H1 (cell line): ENCODE measurements around the gene GALNT18. TPM values are rescaled to one million over a fixed set of nuclear protein-coding genes. Genes with fewer than 3 reads are reported as not detected.

Source experiments
- CTCF ChIA-PET: fragments of 300-600 bp; sonication (Branson Sonifier 250); formaldehyde crosslinking; loops from one replicate; lab custom pipeline; 2021; ENCODE audit not compliant: partially characterized antibody; lab: Charles Lee
- POLR2A ChIA-PET: fragments of 300-600 bp; sonication (Branson Sonifier 250); formaldehyde crosslinking; loops from one replicate; lab custom pipeline; 2021; ENCODE audit warnings: inconsistent platforms; ENCODE audit not compliant: partially characterized antibody; lab: Charles Lee
- DNase-seq, 2 experiments: peaks; one replicate each; pipeline versions ENCODE4 v3.0.0 to v3.0.0-alpha.2; 2010 to 2022; ENCODE audit warnings: low spot score in 2 of 2, low read depth in 1 of 2, mixed read lengths in 1 of 2
- FAIRE-seq: peaks from 2 replicates; lab custom pipeline; 2011; peaks lifted over from hg19 to GRCh38; lab: Jason Lieb, UNC
- H2AFZ ChIP-seq: 2 replicates; pipeline ENCODE4 v1.8.1; 2012; ENCODE audit warnings: low read length, inconsistent platforms
- H2AK5ac ChIP-seq: 2 replicates; pipeline ENCODE4 v1.6.1; 2013; ENCODE audit warnings: low read depth, low read length
- H2BK120ac ChIP-seq: replicated peaks from 2 replicates; pipeline ENCODE3; 2013; ENCODE audit warnings: low read depth, low read length, inconsistent platforms
- H2BK12ac ChIP-seq: 2 replicates; pipeline ENCODE4 v1.6.1; 2013; ENCODE audit warnings: low read depth, low read length
- H2BK15ac ChIP-seq: 2 replicates; pipeline ENCODE4 v1.6.1; 2013; ENCODE audit warnings: low read length
- H2BK20ac ChIP-seq: 2 replicates; pipeline ENCODE4 v1.6.1; 2013; ENCODE audit warnings: low read length
- H2BK5ac ChIP-seq: 2 replicates; pipeline ENCODE4 v1.6.1; 2013; ENCODE audit warnings: low read depth, low read length
- H3K14ac ChIP-seq: 2 replicates; pipeline ENCODE4 v1.6.1; 2013; ENCODE audit warnings: inconsistent platforms; ENCODE audit not compliant: insufficient read length
- H3K18ac ChIP-seq: 2 replicates; pipeline ENCODE4 v1.6.1; 2013; ENCODE audit warnings: low read length; ENCODE audit errors: extremely low read depth
- H3K23ac ChIP-seq: 2 replicates; pipeline ENCODE4 v1.6.1; 2013; ENCODE audit warnings: inconsistent platforms; ENCODE audit not compliant: insufficient read length
- H3K23me2 ChIP-seq: 2 replicates; pipeline ENCODE4 v1.6.1; 2013; ENCODE audit warnings: low read depth, low read length
- H3K27ac ChIP-seq: 2 replicates; pipeline ENCODE4 v1.6.1; 2011; ENCODE audit warnings: low read depth, low read length, inconsistent platforms
- H3K27me3 ChIP-seq, 4 experiments: replicated peaks in 1 of 4; 1 replicate in 1 of 4; 2 replicates in 3 of 4; pipeline versions ENCODE4 v1.6.1 to v1.8.1; 2011 to 2013; ENCODE audit warnings: low read length in 3 of 4, mild to moderate bottlenecking in 3 of 4, inconsistent platforms in 2 of 4, mixed read lengths in 2 of 4, moderate library complexity in 1 of 4; ENCODE audit not compliant: control insufficient read depth in 3 of 4, insufficient read depth in 3 of 4; ENCODE audit errors: extremely low read depth in 1 of 4
- H3K36me3 ChIP-seq, 4 experiments: 2 replicates each; pipeline versions ENCODE4 v1.6.1 to v1.8.1; 2011 to 2013; ENCODE audit warnings: mild to moderate bottlenecking in 4 of 4, low read length in 3 of 4, moderate library complexity in 2 of 4, control low read depth in 1 of 4, inconsistent platforms in 1 of 4; ENCODE audit not compliant: insufficient read depth in 4 of 4, control insufficient read depth in 2 of 4
- H3K4ac ChIP-seq: replicated peaks from 2 replicates; pipeline ENCODE3; 2013; ENCODE audit warnings: low read length, low read depth, mixed read lengths, inconsistent platforms; ENCODE audit not compliant: insufficient read length
- H3K4me1 ChIP-seq, 4 experiments: replicated peaks in 1 of 4; 1 replicate in 1 of 4; 2 replicates in 3 of 4; pipeline versions ENCODE4 v1.6.1 to v1.8.1; 2011 to 2013; ENCODE audit warnings: low read length in 3 of 4, inconsistent platforms in 2 of 4, mixed read lengths in 1 of 4; ENCODE audit not compliant: insufficient read depth in 4 of 4, control insufficient read depth in 3 of 4
- H3K4me2 ChIP-seq, 2 experiments: 2 replicates each; pipeline versions ENCODE4 v1.6.1 to v1.8.1; 2011 to 2013; ENCODE audit warnings: low read depth in 2 of 2, low read length in 2 of 2, control low read depth in 1 of 2, inconsistent platforms in 1 of 2, mild to moderate bottlenecking in 1 of 2; ENCODE audit not compliant: insufficient read depth in 1 of 2
- H3K4me3 ChIP-seq, 4 experiments: fragments of 200-600, 300-600 bp in 1 of 4; sonication (generic), shearing (Covaris generic), sonication (Bioruptor Twin) in 1 of 4; 2 replicates each; pipeline versions ENCODE4 v1.5.1 to v1.8.1; 2011 to 2016; ENCODE audit warnings: low read length in 4 of 4, low read depth in 3 of 4, control low read depth in 2 of 4, inconsistent platforms in 2 of 4, mild to moderate bottlenecking in 2 of 4, mixed read lengths in 1 of 4, moderate library complexity in 1 of 4; ENCODE audit not compliant: insufficient read depth in 2 of 4; ENCODE audit errors: extremely low read depth in 1 of 4
- H3K56ac ChIP-seq: replicated peaks from 2 replicates; pipeline ENCODE3; 2013; ENCODE audit warnings: low read depth, mild to moderate bottlenecking, mixed read lengths, low read length, inconsistent platforms; ENCODE audit not compliant: insufficient read length
- H3K79me1 ChIP-seq: 2 replicates; pipeline ENCODE4 v1.6.1; 2013; ENCODE audit warnings: low read depth, low read length, control low read depth
- H3K79me2 ChIP-seq, 2 experiments: 2 replicates each; pipeline versions ENCODE4 v1.6.1 to v1.8.1; 2012 to 2013; ENCODE audit warnings: low read length in 2 of 2, mild to moderate bottlenecking in 2 of 2, inconsistent platforms in 1 of 2; ENCODE audit not compliant: insufficient read depth in 2 of 2, control insufficient read depth in 1 of 2
- H3K9ac ChIP-seq, 4 experiments: replicated peaks in 1 of 4; 1 replicate in 1 of 4; 2 replicates in 3 of 4; pipeline versions ENCODE4 v1.6.1 to v1.8.1; 2011 to 2013; ENCODE audit warnings: low read depth in 3 of 4, low read length in 3 of 4, control low read depth in 2 of 4, mild to moderate bottlenecking in 2 of 4, moderate library complexity in 2 of 4, inconsistent platforms in 1 of 4; ENCODE audit errors: extremely low read depth in 1 of 4
- H3K9me3 ChIP-seq, 2 experiments: 2 replicates each; pipeline versions ENCODE4 v1.6.1 to v1.8.1; 2012 to 2013; ENCODE audit warnings: mild to moderate bottlenecking in 2 of 2, moderate library complexity in 2 of 2, control low read depth in 1 of 2, inconsistent platforms in 1 of 2, low read depth in 1 of 2, low read length in 1 of 2, mixed read lengths in 1 of 2; ENCODE audit not compliant: insufficient read depth in 2 of 2
- H4K20me1 ChIP-seq, 2 experiments: replicated peaks in 1 of 2; 2 replicates each; pipeline versions ENCODE3 to v1.8.1; 2011 to 2013; ENCODE audit warnings: inconsistent platforms in 2 of 2, low read length in 2 of 2, mild to moderate bottlenecking in 1 of 2; ENCODE audit not compliant: insufficient read depth in 2 of 2, control insufficient read depth in 1 of 2
- H4K5ac ChIP-seq: 2 replicates; pipeline ENCODE4 v1.6.1; 2013; ENCODE audit warnings: low read length, low read depth, mixed read lengths, inconsistent platforms; ENCODE audit not compliant: insufficient read length
- H4K8ac ChIP-seq: 2 replicates; pipeline ENCODE4 v1.8.0; 2013; ENCODE audit warnings: mild to moderate bottlenecking, moderate library complexity, low read length, inconsistent platforms; ENCODE audit not compliant: insufficient read depth; ENCODE audit errors: extremely low read depth
- H4K91ac ChIP-seq: replicated peaks from 2 replicates; pipeline ENCODE3; 2013; ENCODE audit warnings: low read length, mixed read lengths, inconsistent platforms; ENCODE audit not compliant: insufficient read length
- ATF3 ChIP-seq: IDR thresholded peaks from 2 replicates; pipeline ENCODE4 v1.6.1; 2011; ENCODE audit warnings: low read depth, mild to moderate bottlenecking, low read length; ENCODE audit not compliant: insufficient read depth
- CREB1 ChIP-seq: IDR thresholded peaks from 2 replicates; pipeline ENCODE4 v1.6.1; 2012; ENCODE audit warnings: inconsistent platforms
- FOSL1 ChIP-seq: IDR thresholded peaks from 2 replicates; pipeline ENCODE4 v1.6.1; 2011; ENCODE audit warnings: mild to moderate bottlenecking, low read depth, low read length, moderate library complexity; ENCODE audit not compliant: insufficient read depth
- HDAC2 ChIP-seq, 2 experiments: fragments of 300-600 bp in 1 of 2; sonication (generic) in 1 of 2; IDR thresholded peaks; 2 replicates each; pipeline ENCODE4 v1.6.1; 2011 to 2012; ENCODE audit warnings: low read depth in 2 of 2, low read length in 2 of 2, mild to moderate bottlenecking in 2 of 2, moderate library complexity in 2 of 2, borderline replicate concordance in 1 of 2, inconsistent platforms in 1 of 2
- HDAC6 ChIP-seq: IDR thresholded peaks from one replicate; pipeline ENCODE4 v1.7.1; 2012; ENCODE audit warnings: low read depth, mild to moderate bottlenecking, inconsistent platforms, low read length, moderate library complexity
- RNF2 ChIP-seq: fragments of 200-900, 300-1000 bp; sonication (generic); IDR thresholded peaks from 2 replicates; pipeline ENCODE4 v1.7.1; 2016; ENCODE audit warnings: borderline replicate concordance, low read depth, mild to moderate bottlenecking, antibody characterized with exemption, low read length; ENCODE audit not compliant: poor library complexity, severe bottlenecking; ENCODE audit errors: missing control alignments
- SP2 ChIP-seq: IDR thresholded peaks from 2 replicates; pipeline ENCODE4 v1.6.1; 2012; ENCODE audit warnings: mild to moderate bottlenecking, low read length, inconsistent platforms
- TEAD4 ChIP-seq: IDR thresholded peaks from 2 replicates; pipeline ENCODE4 v1.6.1; 2012; ENCODE audit warnings: low read depth, low read length, inconsistent platforms, mixed read lengths
- USF2 ChIP-seq: IDR thresholded peaks from 2 replicates; pipeline ENCODE4 v1.6.1; 2011; ENCODE audit warnings: low read length, improper control_type of control experiment
- ZNF274 ChIP-seq: IDR thresholded peaks from 2 replicates; pipeline ENCODE4 v1.7.0; 2012; ENCODE audit warnings: low read length, borderline replicate concordance; ENCODE audit errors: extremely low read depth
- WGBS, 2 experiments: shearing (Covaris generic) in 1 of 2; methylation state at CpG; one replicate each; pipeline versions ENCODE4 v1.1.6 to v1.1.7; 2013 to 2015; ENCODE audit warnings: low lambda C conversion rate in 2 of 2, mixed read lengths in 2 of 2, inconsistent platforms in 1 of 2, low coverage in 1 of 2, missing lambda C conversion rate in 1 of 2; ENCODE audit not compliant: insufficient replicate concordance in 2 of 2, insufficient coverage in 1 of 2, insufficient read length in 1 of 2; ENCODE audit errors: extremely low coverage in 1 of 2, missing lambda C conversion rate in 1 of 2; 5-methylcytosine and 5-hydroxymethylcytosine counted together
- polyA plus RNA-seq, 7 experiments: library from polyadenylated mRNA; depleted of rRNA in 3 of 7; stranded (reverse) in 5 of 7; unstranded in 2 of 7; fragments of >200 nt in 5 of 7; fragments of 200-250 nt in 2 of 7; gene quantifications; 1 replicate in 5 of 7; 2 replicates in 1 of 7; 4 replicates in 1 of 7; pipeline versions ENCODE4 v1.2.1 to v1.2.3, GENCODE V29; 2011 to 2013; ENCODE audit warnings: missing spikeins in 2 of 7, mixed read lengths in 2 of 7
- total RNA-seq: library from RNA; stranded (reverse); fragmentation: NEBNext Ultra II Directional; extraction: Animal tissue kit (Norgen Biotek cat#: 25700); gene quantifications from 2 replicates; pipeline ENCODE4 v1.2.1, GENCODE V29; 2021

The GALNT18 gene
- total and polyA plus RNA-seq, 2 of the 8 experiments (the other 6 are each of a cell fraction or from before 2014, with no cell fraction given) = 6.0 to 9.4 TPM

DNA sequence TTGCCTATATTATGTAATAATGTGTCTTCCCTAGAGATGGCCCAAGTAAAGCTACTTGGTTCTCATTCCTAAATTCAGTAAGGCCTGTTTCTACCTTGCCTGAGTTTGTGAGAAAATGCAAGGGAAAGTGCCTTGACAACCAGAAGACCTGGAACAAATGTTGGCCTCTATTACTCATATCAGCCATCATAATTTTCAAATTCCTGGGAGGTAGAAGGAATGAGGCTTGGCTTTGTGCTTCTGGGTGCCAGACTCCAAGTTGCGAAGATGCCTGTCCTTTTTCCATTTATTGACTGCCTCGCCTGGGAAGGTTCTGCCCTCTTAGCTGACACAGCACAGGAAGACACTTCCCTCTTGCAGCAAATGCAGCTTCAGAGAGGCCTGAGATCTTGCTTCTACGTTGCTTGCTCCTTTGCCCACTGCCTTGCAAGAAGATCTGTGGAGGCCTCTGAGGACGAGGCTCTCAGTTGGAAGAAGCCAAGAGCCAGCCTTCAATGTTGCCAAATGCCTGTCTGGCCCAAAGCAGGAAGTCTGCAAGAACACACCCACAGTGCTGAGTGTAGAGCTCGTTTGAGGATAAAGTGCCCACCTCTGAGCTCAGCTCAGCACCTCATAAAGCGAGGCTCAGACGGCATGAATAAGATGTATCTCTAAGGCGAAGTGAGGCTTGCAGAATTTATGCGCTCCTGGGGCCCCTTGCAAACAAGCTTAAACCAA lies 120.1 kb downstream of the GALNT18 start:
- no peaks in the 10 kb centered on the region for H3K23me2 ChIP-seq
- H3K14ac ChIP-seq = no peak overlapping the region
- no peak overlapping the region for H2BK20ac ChIP-seq
- no peaks in the 10 kb centered on the region for H3K27me3 ChIP-seq
- H3K18ac ChIP-seq = no peak overlapping the region
- no peak overlapping the region for H2AK5ac ChIP-seq
- H4K5ac ChIP-seq = no peak overlapping the region
- DNase-seq = no peak
- no peak overlapping the region for H3K23ac ChIP-seq
- H3K79me2 ChIP-seq = no peaks in the 10 kb centered on the region
- H4K91ac ChIP-seq = no peak overlapping the region
- no peaks in the 10 kb centered on the region for H3K9me3 ChIP-seq
- H3K79me1 ChIP-seq = no peaks in the 10 kb centered on the region; the same call in 1 of the 2 replicates
- H3K27ac ChIP-seq = no peak overlapping the region
- H3K4me2 ChIP-seq = no peak overlapping the region
- ChIA-PET POLR2A (interaction anchor here (2.1 kb wide), 1 partner anchor 10 kb away, joined by 4 read pairs; no protein-coding TSS in a partner anchor), CTCF (interaction anchor here (1.1 to 1.3 kb wide), 3 partner anchors 11 to 77 kb away, joined by 3 read pairs; no protein-coding TSS in a partner anchor)
- no peak overlapping the region for H2BK120ac ChIP-seq
- H2BK5ac ChIP-seq = no peak overlapping the region
- no peak for FAIRE-seq
- no peaks in the 10 kb centered on the region for H3K36me3 ChIP-seq
- no peak overlapping the region for H2AFZ ChIP-seq
- H3K4me1 ChIP-seq = peaks cover 4 to 14% (median 10%) of the 10 kb centered on the region in 4 experiments; a peak in 6 of 7 replicates
- no peak overlapping the region for H3K4ac ChIP-seq
- H2BK15ac ChIP-seq = no peak overlapping the region
- H4K20me1 ChIP-seq = no peaks in the 10 kb centered on the region
- H3K56ac ChIP-seq = no peak overlapping the region
- no peak overlapping the region for H4K8ac ChIP-seq
- H3K4me3 ChIP-seq = no peak overlapping the region
- no peak overlapping the region for H3K9ac ChIP-seq
- WGBS, 2 experiments = 88% methylated on average over 9 of the region's 9 CpGs; no CpG with 5 or more reads in 1 of the 2 experiments
- no peak overlapping the region; the same call in 1 of the 2 replicates for H2BK12ac ChIP-seq
- TF ChIP-seq HDAC6 (no peak), USF2 (no peak), HDAC2 (IDR thresholded peaks at IDR 0.05; ENCODE audit: borderline replicate concordance in 1 of 2, low read depth in 2 of 2, low read length in 2 of 2) (no peak), TEAD4 (no peak), SP2 (no peak), ZNF274 (no peak), FOSL1 (no peak), CREB1 (no peak), RNF2 (no peak), ATF3 (no peak)
